GM19193 (cell line): ENCODE results near the gene ADAMTS17.

Experiments
- POLR2A ChIP-seq: IDR thresholded peaks from 4 replicates; pipeline ENCODE4 v1.6.1; 2011; ENCODE audit not compliant: insufficient read depth, insufficient read length; ENCODE audit errors: extremely low read depth

The ADAMTS17 gene

GRCh38 chr15:99970891-99971430 is 370.8 kb downstream of the ADAMTS17 start:
- no peak for TF ChIP-seq POLR2A

- TF ChIP-seq POLR2A = no peak
Observed at GRCh38 chr15:99969261-99969920, 372.4 kb downstream of the ADAMTS17 start.

- TF ChIP-seq POLR2A = no peak
Observed at GRCh38 chr15:99967841-99968371, 373.9 kb downstream of the ADAMTS17 start.

- TF ChIP-seq POLR2A = no peak
Observed at GRCh38 chr15:99966815-99967214, 375.0 kb downstream of the ADAMTS17 start.

- TF ChIP-seq POLR2A = no peak
Observed at GRCh38 chr15:99965376-99965775, 376.4 kb downstream of the ADAMTS17 start.

- no peak for TF ChIP-seq POLR2A
Observed at GRCh38 chr15:99963976-99964375, 377.8 kb downstream of the ADAMTS17 start.

- no peak for TF ChIP-seq POLR2A
Observed at GRCh38 chr15:99963096-99963825, 378.5 kb downstream of the ADAMTS17 start.

- no peak for TF ChIP-seq POLR2A
Observed at GRCh38 chr15:99962006-99962561, 379.7 kb downstream of the ADAMTS17 start.

- TF ChIP-seq POLR2A = no peak
Observed at GRCh38 chr15:99961011-99961441, 380.7 kb downstream of the ADAMTS17 start.

- no peak for TF ChIP-seq POLR2A
Observed at GRCh38 chr15:99959326-99959725, 382.4 kb downstream of the ADAMTS17 start.

GRCh38 chr15:99958426-99959097 is 383.2 kb downstream of the ADAMTS17 start:
- TF ChIP-seq POLR2A = no peak

GRCh38 chr15:99957642-99958013 is 384.1 kb downstream of the ADAMTS17 start:
- TF ChIP-seq POLR2A = no peak

- TF ChIP-seq POLR2A = no peak
Observed at GRCh38 chr15:99956820-99957641, 384.7 kb downstream of the ADAMTS17 start.
